SH-SY5Y (cell line): ENCODE data around the gene ADAMTS14.

Source experiments
- GATA2 ChIP-seq: IDR thresholded peaks from 2 replicates; pipeline ENCODE4 v1.6.1; 2011; ENCODE audit warnings: mild to moderate bottlenecking, low read depth, low read length
- GATA3 ChIP-seq: IDR thresholded peaks from 2 replicates; pipeline ENCODE4 v1.6.1; 2011; ENCODE audit warnings: low read depth, mild to moderate bottlenecking, low read length, moderate library complexity

DNA sequence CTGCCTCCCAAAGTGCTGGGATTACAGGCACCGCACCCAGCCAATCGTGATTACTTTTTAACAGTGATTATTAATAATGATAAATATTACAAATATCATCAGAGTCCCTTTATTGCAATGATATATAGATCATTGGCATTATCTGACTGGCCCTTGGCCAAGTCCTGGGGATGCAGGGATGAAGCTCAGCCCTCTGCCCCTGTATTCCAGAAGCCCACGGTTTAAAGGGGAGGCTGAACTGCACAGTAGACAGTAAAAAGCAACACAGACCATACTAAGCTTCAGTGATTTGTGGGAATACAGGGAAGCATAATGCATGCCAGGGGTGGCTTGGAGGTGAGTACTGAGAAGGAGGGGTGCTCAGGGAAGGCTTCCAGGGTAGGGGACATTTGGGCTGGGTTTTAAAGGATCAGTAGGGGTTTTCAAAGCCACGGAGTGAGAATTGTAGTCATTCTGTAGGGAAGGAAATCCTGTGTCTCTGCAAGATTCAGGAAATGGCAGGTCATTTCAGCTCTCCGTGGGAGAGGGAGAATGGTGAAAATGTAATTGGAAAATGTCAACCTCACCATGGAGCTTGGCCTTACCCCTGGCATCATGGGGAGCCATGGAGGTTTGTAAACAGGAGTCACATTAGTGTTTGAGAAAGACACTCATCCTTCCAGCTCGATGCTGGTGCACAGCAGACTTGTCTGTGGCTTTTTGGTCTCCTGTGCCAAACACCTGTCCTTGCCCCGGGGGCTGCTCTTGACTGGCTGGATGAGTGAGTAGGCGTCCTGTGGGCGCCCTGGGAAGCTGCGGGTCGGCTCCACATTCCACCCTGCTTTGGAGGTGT is 8.8 kb downstream of the ADAMTS14 start:
- TF ChIP-seq GATA2 = no peak
- TF ChIP-seq GATA3 = no peak
